Mucosa of rectum (tissue), 2 donors: Measurements from ENCODE around the gene RALY.

ENCODE experiments used
- H3K27ac ChIP-seq, 2 donors: one replicate each; pipeline ENCODE4 v1.7.0; 2013; ENCODE audit warnings: inconsistent platforms in 2 of 2, low read depth in 2 of 2, low read length in 2 of 2
- H3K27me3 ChIP-seq, 2 donors: one replicate each; pipeline ENCODE4 v1.7.0; 2013; ENCODE audit warnings: low read length in 2 of 2; ENCODE audit not compliant: control insufficient read depth in 2 of 2, insufficient read depth in 2 of 2
- H3K36me3 ChIP-seq, 2 donors: one replicate each; pipeline ENCODE4 v1.7.0; 2013; ENCODE audit warnings: low read length in 2 of 2; ENCODE audit not compliant: control insufficient read depth in 2 of 2, insufficient read depth in 2 of 2
- H3K4me1 ChIP-seq, 2 donors: one replicate each; pipeline ENCODE4 v1.7.0; 2013; ENCODE audit warnings: low read length in 2 of 2, mild to moderate bottlenecking in 1 of 2; ENCODE audit not compliant: control insufficient read depth in 2 of 2, insufficient read depth in 2 of 2
- H3K4me3 ChIP-seq, 2 donors: one replicate each; pipeline ENCODE4 v1.7.0; 2013; ENCODE audit warnings: low read length in 2 of 2
- H3K9ac ChIP-seq, 2 donors: one replicate each; pipeline ENCODE4 v1.7.0; 2013; ENCODE audit warnings: low read length in 2 of 2, low read depth in 1 of 2, mild to moderate bottlenecking in 1 of 2
- H3K9me3 ChIP-seq, 2 donors: one replicate each; pipeline ENCODE4 v1.7.0; 2013; ENCODE audit warnings: low read length in 2 of 2; ENCODE audit not compliant: control insufficient read depth in 2 of 2
- donor health status: healthy.
- donor health status: Normal muscosa, but diverticular disease.

RALY gene

DNA sequence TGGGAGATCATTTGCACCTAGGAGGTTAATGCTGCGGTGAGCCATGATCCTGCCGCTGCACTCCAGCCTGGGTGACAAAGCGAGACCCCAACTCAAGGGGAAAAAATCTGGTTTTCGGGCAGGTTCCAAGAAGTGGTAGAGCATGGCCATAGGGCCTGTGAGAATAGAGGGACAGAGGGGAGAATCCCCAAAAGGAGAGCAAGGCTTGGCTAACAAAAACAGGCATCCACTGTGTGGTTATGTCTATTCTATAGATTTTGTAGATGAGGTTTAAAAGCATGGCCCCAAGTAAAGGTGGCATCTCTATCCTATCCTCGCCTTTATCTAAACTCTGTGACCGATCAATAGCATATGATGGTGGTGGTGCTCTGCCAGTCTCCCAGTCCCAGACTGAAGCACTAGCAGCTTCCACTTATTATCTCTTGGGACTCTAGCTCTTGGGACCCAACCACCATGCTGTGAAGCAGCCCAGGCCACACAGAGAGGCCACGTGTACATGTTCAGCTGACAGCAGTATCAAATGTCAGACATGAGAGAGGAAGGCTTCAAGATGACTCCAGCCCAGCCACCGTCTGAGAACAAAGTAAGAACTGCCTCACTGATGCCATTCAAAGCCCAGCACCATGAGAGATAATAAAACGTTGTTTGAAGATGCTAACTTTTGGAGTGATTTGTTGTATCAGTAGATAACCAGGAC lies 90.7 kb downstream of the RALY start:
- H3K4me3 ChIP-seq: no peak overlapping the region
- no peaks in the 10 kb centered on the region for H3K4me1 ChIP-seq
- no peaks in the 10 kb centered on the region for H3K9me3 ChIP-seq
- no peak overlapping the region for H3K9ac ChIP-seq
- H3K27me3 ChIP-seq: no peaks in the 10 kb centered on the region
- peaks cover 37 to 73% of the 10 kb centered on the region in 2 donors for H3K36me3 ChIP-seq
- H3K27ac ChIP-seq: no peak overlapping the region

DNA sequence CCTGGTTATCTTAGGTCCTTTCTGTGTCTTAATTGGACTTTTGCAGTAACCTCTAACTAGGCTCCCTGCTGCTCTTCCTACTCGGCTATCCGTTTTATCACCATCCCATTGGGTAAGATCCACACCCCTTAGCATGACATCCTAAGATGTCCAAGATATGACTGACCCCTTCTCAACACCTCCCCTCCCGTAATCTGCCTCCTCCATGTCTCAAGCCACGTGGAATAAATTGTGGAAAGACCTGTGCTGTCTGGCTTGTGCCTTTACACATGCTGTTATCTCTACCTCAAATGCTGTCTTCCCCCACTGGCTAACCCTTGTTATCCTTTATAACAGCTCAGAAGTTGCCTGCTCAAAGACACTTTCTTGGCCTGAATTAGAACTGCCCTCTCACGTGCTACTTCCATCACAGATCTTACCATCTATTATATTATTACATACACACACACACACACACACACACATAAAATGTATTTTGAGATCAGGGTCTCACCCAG lies 91.9 kb downstream of the RALY start:
- Histone ChIP-seq H3K9ac (no peak overlapping the region), H3K27me3 (no peaks in the 10 kb centered on the region), H3K27ac (no peak overlapping the region), H3K9me3 (no peaks in the 10 kb centered on the region), H3K4me3 (no peak overlapping the region), H3K4me1 (no peaks in the 10 kb centered on the region), H3K36me3 (peaks cover 41 to 72% of the 10 kb centered on the region in 2 donors)

DNA sequence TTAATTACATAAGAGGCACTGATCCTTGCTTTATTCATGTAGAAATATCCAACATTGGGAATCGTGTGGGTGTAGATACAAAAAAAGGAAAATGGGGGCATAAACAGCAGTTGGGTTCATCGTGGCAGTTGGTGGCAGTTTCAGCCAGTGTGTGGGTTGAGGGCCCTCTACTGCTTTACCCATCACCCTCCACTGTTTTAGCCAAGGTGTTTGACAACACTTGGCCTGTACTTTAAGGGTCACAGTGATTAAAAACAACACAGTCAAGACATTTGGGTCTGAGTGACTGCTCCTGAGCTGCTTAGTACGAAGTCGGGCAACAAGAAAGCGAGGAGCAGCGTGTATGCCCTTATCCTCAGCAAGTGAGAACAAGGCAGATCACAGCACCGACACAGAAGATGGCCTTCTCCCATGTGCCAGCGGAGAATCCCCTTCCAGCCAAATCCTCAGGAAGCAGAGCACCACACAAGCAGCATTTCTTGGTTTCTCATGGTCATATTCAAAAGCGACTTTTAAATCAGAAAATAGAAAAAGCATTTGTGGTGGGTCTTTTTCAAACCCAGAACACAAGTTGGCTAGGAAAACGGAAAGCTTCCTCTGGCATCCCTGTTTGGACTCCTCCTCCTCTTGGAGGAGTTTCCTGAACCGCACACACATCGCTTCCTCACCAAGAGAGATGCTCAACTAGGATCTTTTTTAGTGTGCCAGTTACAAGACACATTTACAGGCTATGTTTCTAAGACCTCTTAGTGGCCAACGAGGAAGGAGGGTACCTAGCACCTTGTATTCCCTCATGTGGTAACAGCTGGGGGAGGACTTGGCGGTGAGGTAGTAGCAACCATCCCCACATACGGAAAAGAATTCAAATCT lies 94.8 kb downstream of the RALY start:
- Histone ChIP-seq H3K4me3 (no peak overlapping the region), H3K36me3 (peaks cover 50 to 68% of the 10 kb centered on the region in 2 donors)

DNA sequence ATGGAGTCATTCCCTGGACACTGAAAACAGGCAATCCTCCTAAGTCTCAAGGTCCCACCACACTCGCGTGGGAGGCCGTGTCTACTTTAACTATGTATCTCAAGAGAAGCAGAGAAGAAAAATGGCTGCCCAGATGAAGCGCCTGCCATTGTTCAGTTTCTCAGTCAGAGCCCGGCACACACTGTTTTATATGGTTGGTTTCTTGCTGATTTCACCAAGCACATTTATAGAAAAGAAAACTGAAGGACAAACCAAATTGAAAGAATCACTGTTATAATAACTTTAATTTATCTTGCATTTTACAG lies 95.4 kb downstream of the RALY start:
- Histone ChIP-seq H3K4me1 (no peaks in the 10 kb centered on the region), H3K9ac (no peak overlapping the region), H3K9me3 (no peaks in the 10 kb centered on the region), H3K36me3 (peaks cover 53 to 69% of the 10 kb centered on the region in 2 donors), H3K27me3 (no peaks in the 10 kb centered on the region), H3K4me3 (no peak overlapping the region), H3K27ac (no peak overlapping the region)

More for the DNA sequence above, 94.8 kb downstream of the RALY start:
- Histone ChIP-seq H3K27ac (no peak overlapping the region), H3K9me3 (no peaks in the 10 kb centered on the region), H3K9ac (no peak overlapping the region), H3K27me3 (no peaks in the 10 kb centered on the region), H3K4me1 (no peaks in the 10 kb centered on the region)

DNA sequence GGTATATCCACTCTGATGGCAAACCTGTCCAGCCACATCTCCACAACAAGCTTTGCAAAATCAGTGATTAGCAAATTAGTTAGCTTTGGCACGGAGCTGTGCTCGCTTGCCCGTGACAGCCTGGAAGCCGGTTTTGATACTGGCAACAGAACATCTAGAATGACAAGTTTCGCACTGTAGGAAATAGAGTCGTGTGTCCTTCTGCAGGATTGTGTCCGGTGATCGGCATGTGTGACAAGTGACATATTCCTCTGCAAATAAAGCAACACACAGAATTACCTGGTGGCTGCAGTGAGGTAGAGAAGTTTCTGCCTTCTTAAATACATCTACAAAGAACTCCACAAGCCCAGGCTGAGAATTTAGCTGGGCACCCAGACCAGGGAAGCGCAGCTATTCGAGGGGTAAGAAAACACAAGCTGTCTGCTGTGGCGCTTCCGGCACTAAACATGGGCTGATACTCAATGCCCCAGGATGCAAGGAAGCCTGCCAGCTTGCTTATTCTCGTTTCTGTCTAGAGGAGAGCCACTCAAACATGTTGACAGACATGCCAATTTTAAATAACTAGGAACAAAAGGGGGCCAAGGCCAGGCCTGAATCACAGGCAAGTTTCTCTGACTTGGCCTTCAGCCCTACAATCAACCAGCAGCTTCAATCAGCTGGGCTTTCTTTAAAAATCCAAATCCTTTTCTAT lies 96.1 kb downstream of the RALY start:
- Histone ChIP-seq H3K4me3 (no peak overlapping the region), H3K9ac (no peak overlapping the region), H3K36me3 (peaks cover 51 to 69% of the 10 kb centered on the region in 2 donors), H3K27ac (no peak overlapping the region), H3K4me1 (no peaks in the 10 kb centered on the region), H3K27me3 (no peaks in the 10 kb centered on the region), H3K9me3 (no peaks in the 10 kb centered on the region)

DNA sequence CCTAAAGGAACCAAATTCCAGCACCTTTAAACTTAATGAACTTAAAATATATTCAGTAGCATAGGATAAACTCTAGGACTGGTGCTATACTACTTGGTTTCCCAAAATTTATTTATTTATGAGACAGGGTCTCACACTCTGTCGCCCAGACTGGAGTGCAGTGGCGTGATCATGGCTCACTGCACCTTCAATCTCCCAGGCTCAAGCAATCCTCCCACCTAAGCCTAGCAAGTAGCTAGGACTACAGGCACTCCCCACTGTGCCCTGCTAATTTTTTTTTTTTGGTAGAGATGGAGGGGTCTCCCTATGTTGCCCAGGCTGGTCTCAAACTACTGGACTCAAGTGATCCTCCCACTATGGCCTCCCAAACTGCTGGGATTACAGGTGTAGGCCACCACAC lies 96.9 kb downstream of the RALY start:
- H3K4me1 ChIP-seq: no peaks in the 10 kb centered on the region
- H3K27ac ChIP-seq: no peak overlapping the region
- peaks cover 54 to 75% of the 10 kb centered on the region in 2 donors for H3K36me3 ChIP-seq
- H3K9me3 ChIP-seq: no peaks in the 10 kb centered on the region
- H3K9ac ChIP-seq: no peak overlapping the region
- no peak overlapping the region for H3K4me3 ChIP-seq
- H3K27me3 ChIP-seq: no peaks in the 10 kb centered on the region

DNA sequence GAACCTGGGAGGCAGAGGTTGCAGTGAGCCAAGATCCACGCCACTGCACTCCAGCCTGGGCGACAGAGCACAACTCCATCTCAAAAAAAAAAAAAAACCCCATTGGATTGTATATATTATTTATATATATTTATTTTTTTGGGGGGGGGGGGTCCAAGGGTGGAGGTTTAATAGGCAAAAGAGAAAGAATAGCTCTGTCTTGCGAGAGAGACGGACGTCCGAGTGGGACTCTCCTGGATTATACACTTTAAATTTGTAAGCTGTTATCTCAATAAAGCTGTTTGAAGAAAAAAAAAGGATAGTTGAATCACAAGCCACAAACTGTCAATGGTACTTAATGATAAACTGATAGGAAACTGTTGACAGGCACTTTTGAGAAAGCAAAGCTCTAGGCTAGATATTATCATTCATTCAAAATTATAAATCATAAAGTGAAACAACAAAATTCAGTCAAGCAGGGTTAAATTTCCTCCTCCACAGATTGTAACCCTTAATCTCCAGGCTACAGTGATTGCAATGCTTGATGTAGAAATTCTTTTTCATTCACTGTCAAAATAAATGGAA lies 98.0 kb downstream of the RALY start:
- H3K36me3 ChIP-seq: peaks cover 58 to 78% of the 10 kb centered on the region in 2 donors
- no peak overlapping the region for H3K9ac ChIP-seq
- H3K27ac ChIP-seq: no peak overlapping the region
- H3K4me1 ChIP-seq: no peaks in the 10 kb centered on the region
- H3K27me3 ChIP-seq: no peaks in the 10 kb centered on the region
- H3K4me3 ChIP-seq: no peak overlapping the region
- no peaks in the 10 kb centered on the region for H3K9me3 ChIP-seq

DNA sequence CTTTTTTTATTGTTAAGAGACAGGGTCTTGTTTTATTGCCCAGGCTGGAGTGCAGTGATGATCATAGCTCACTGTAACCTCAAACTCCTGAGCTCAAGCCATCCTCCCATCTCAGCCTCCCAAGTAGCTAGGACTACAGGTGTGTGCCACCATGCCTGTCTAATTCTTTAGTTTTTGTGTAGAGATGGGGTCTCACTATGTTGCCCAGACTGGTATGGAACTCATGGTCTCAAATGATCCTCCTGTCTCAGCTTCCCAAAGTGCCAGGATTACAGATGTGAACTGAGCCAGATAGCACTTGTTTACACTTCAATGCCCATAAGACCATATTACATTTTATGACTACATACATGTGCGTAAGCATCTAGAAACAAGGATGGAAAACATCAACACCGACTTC lies 100.2 kb downstream of the RALY start:
- Histone ChIP-seq H3K4me1 (no peaks in the 10 kb centered on the region), H3K27me3 (no peaks in the 10 kb centered on the region), H3K4me3 (no peak overlapping the region), H3K9ac (no peak overlapping the region), H3K36me3 (peaks cover 54 to 81% of the 10 kb centered on the region in 2 donors), H3K9me3 (no peaks in the 10 kb centered on the region), H3K27ac (no peak overlapping the region)

DNA sequence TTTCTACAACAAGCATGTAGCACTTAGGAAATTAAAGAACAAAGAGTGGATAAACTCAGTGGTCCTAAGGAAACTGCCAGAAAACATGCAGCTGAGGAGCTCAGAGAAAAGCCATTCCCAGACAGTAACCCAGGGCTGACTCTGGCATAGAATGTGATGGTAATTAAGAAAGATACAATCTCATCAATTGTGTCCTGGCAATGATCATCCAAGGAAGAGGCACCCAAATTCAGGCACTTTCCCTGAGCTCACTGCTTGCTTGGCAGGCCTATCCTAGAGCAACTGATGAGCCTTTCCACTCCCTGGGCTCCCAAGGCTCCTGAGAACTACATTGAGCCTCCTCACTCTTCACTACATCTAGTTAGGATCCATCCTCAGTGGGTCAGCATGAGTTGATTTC lies 102.1 kb downstream of the RALY start:
- no peaks in the 10 kb centered on the region for H3K27me3 ChIP-seq
- H3K9me3 ChIP-seq: no peaks in the 10 kb centered on the region
- H3K27ac ChIP-seq: no peak overlapping the region
- H3K36me3 ChIP-seq: peaks cover 54 to 78% of the 10 kb centered on the region in 2 donors
- no peaks in the 10 kb centered on the region for H3K4me1 ChIP-seq
- no peak overlapping the region for H3K4me3 ChIP-seq
- no peak overlapping the region for H3K9ac ChIP-seq
